Brain microvascular endothelial cell (primary cell): ENCODE data around the gene NCS1.

ENCODE experiments used
- DNase-seq: peaks from one replicate; pipeline ENCODE4 v3.0.0-alpha.2; 2020
- H3K27ac ChIP-seq: fragments of 250-450 bp; sonication (Bioruptor Pico); 2 replicates; pipeline ENCODE4 v1.5.1; 2020; ENCODE audit warnings: mild to moderate bottlenecking, moderate library complexity
- H3K27me3 ChIP-seq: fragments of 250-450 bp; sonication (Bioruptor Pico); replicated peaks from 2 replicates; pipeline ENCODE4 v1.5.1; 2020; ENCODE audit warnings: mild to moderate bottlenecking
- H3K36me3 ChIP-seq: fragments of 250-450 bp; sonication (Bioruptor Pico); replicated peaks from 2 replicates; pipeline ENCODE4 v1.5.1; 2020; ENCODE audit warnings: mild to moderate bottlenecking
- H3K4me3 ChIP-seq: 2 replicates; pipeline ENCODE4 v1.5.1; 2011; ENCODE audit warnings: low read depth, mild to moderate bottlenecking, control low read depth, low read length, moderate library complexity
- CTCF ChIP-seq: IDR thresholded peaks from 2 replicates; pipeline ENCODE4 v1.5.1; 2011; ENCODE audit warnings: low read depth, mild to moderate bottlenecking, moderate library complexity, low read length, control low read depth, inconsistent platforms; ENCODE audit errors: missing control alignments
- in situ Hi-C: cut with HindIII; loops from 2 replicates; pipeline ENCODE4 v1.10.0; 2017; ENCODE audit warnings: low sequenced_read_pairs, low pct_ligation_motif_present

Gene NCS1

GRCh38 chr9:130149031-130149430 is 23.2 kb upstream of the NCS1 start:
- H3K27me3 ChIP-seq, result no peaks in the 10 kb centered on the region
- no peak for DNase-seq
- in situ Hi-C loops, result no loop called here
- TF ChIP-seq CTCF, result no peak
- H3K36me3 ChIP-seq, result no peaks in the 10 kb centered on the region
- H3K27ac ChIP-seq, result no peak overlapping the region
- H3K4me3 ChIP-seq, result no peak overlapping the region

DNA sequence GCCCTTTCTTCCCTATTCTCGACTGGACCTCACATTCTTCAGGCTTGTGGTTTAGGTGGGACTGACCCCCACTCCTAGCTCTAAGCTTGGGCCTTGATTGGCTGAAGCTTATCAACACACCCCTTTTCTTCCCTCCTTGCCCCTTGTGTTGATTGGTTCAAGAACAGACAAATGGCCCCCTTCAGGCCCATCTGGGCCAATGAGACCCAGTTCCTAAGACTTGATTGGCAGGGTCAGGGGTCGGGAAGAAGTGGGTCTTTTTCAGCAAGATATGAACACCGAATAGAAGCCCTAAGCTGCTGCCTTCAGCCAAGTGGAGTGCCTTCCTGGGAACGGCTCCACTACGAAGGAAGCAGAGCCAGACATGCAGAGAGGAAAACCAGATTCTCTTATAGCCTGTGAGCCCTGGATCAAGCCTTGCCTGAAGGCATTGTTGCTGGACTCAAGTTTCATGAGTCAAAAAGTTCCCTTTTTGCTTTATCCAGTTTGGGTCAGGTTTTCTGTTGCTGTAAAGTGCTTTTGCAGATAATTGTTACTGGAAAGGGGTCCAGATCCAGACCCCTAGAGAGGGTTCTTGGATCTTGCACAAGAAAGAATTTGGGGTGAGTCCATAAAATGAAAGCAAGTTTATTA is 22.4 kb upstream of the NCS1 start:
- Histone ChIP-seq H3K27ac (no peak overlapping the region), H3K27me3 (no peaks in the 10 kb centered on the region), H3K36me3 (no peaks in the 10 kb centered on the region), H3K4me3 (no peak overlapping the region)
- in situ Hi-C loops, result no loop called here
- no peak for DNase-seq
- TF ChIP-seq CTCF, result no peak

DNA sequence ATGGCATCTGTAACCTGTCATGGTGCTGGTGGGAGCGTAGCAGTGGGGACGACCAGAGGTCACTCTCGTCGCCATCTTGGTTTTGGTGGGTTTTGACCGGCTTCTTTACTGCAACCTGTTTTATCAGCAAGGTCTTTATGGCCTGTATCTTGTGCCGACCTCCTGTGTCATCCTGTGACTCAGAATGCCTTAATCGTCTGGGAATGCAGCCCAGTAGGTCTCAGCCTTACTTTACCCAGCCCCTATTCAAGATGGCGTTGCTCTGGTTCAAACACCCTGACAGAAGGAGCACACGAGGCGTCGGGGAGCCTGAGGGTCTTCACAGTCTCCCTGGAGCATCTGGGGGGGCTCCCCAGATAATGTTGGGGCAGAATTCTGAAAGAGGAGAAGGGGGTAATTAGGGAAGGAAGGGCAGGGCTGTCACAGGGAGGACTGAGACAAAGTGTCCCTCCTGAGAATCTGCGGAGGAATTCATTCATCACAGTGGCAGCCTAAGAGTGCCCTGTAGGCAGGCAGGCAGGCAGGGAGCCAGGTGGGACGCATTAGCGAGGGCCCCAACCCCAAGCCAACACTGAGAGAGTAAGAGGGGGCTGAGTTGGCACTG is 21.3 kb upstream of the NCS1 start:
- no peak for TF ChIP-seq CTCF
- Histone ChIP-seq H3K36me3 (no peaks in the 10 kb centered on the region), H3K27me3 (no peaks in the 10 kb centered on the region), H3K4me3 (no peak overlapping the region), H3K27ac (no peak overlapping the region)
- peak; percentile 61 for DNase-seq
- in situ Hi-C loops, result no loop called here

DNA sequence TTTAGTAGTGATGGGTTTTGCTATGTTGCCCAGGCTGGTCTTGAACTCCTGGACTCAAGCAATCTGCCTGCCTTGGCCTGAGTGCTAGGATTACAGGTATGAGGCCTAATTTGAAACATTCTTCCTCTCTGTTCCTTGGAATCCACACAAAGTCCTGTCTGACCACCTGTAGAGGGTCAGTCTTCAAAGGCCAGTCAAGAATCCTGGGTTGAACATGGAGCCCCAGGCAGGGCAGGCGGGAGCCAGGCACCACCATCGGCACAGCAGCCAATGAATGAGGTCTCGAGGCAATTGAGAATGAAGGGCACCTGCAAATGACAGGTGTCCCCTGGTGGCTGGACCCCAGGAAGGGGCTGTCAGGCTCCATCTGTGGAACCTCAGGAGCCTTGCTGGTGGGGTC is 17.4 kb upstream of the NCS1 start:
- no peak for TF ChIP-seq CTCF
- no peak overlapping the region for H3K4me3 ChIP-seq
- no peaks in the 10 kb centered on the region for H3K27me3 ChIP-seq
- in situ Hi-C loops, result no loop called here
- no peaks in the 10 kb centered on the region for H3K36me3 ChIP-seq
- no peak overlapping the region for H3K27ac ChIP-seq
- DNase-seq, result no peak

GRCh38 chr9:130155647-130156046 is 16.6 kb upstream of the NCS1 start:
- Histone ChIP-seq H3K4me3 (no peak overlapping the region), H3K36me3 (no peaks in the 10 kb centered on the region), H3K27ac (no peak overlapping the region), H3K27me3 (no peaks in the 10 kb centered on the region)
- in situ Hi-C loops, result no loop called here
- DNase-seq, result no peak
- TF ChIP-seq CTCF, result no peak

DNA sequence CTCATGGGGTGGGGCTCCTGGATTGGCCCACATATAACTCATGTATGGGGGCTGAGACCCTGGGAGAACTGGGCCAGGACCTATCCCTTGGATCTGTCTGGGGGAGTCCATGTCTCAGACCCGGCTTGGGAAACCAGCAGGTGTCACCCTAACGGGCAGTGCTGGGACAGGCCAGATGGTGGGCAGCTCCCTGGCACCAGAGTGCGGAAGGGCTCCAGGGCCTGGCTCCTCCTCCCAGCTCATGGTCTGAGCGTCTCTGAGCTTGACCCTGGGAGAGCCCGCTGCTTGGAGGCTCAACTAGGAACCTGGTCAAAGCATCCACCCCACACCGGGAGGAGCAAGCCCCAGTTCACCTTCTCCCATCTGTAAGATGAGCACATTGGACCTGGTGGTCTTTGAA is 15.5 kb upstream of the NCS1 start:
- Histone ChIP-seq H3K27me3 (no peaks in the 10 kb centered on the region), H3K4me3 (no peak overlapping the region), H3K27ac (no peak overlapping the region), H3K36me3 (no peaks in the 10 kb centered on the region)
- in situ Hi-C loops, result no loop called here
- peak; percentile 32 for TF ChIP-seq CTCF
- no peak for DNase-seq
